MM.1S (cell line): ENCODE measurements around the gene ZBTB47.

Experiments used
- CTCF ChIP-seq: fragments of 300-600 bp; sonication (generic); IDR thresholded peaks from 2 replicates; pipeline ENCODE4 v1.5.1; 2016; ENCODE audit warnings: antibody characterized with exemption, low read length, mixed read lengths
- EZH2 ChIP-seq: fragments of 300-600 bp; sonication (generic); optimal IDR thresholded peaks from 2 replicates; pipeline ENCODE3; 2017; ENCODE audit warnings: low read depth, mild to moderate bottlenecking, antibody characterized with exemption, low read length, mixed read lengths

DNA sequence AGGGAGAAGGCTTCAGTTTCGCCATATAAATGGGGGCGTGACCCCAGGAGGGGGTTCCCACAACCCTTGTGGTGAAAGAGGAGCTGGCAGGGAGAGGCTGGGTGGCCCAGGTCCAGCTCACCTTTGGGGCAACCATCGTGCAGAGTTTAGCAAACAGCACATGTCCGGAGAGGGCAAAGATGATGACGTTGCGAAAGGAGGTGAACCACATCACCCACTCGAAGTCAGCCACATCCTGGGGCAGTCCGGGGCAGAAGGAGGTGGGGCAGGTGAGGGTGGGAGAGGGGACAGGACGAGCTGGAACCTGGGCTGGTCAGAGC, 45.4 kb downstream of the ZBTB47 start:
- TF ChIP-seq EZH2, result no peak
- TF ChIP-seq CTCF, result no peak
